H9 (cell line): Measurements from ENCODE around the gene RRP12. TPM values are rescaled to one million over a fixed set of nuclear protein-coding genes. Genes with fewer than 3 reads are reported as not detected.

Source experiments
- DNase-seq: peaks from one replicate; pipeline ENCODE4 v3.0.0-alpha.2; 2017
- H2AFZ ChIP-seq: one replicate; pipeline ENCODE4 v1.6.1; 2013; ENCODE audit warnings: mild to moderate bottlenecking, low read length, control low read depth, moderate library complexity
- H2AK5ac ChIP-seq: 2 replicates; pipeline ENCODE4 v1.6.1; 2013; ENCODE audit warnings: low read length, control low read depth, mixed read lengths; ENCODE audit not compliant: insufficient read length
- H2BK120ac ChIP-seq: one replicate; pipeline ENCODE4 v1.6.1; 2013; ENCODE audit warnings: low read depth, mild to moderate bottlenecking, low read length, control low read depth, inconsistent platforms; ENCODE audit not compliant: poor library complexity, severe bottlenecking
- H2BK12ac ChIP-seq: 2 replicates; pipeline ENCODE4 v1.6.1; 2013; ENCODE audit warnings: low read length, control low read depth, mixed read lengths, low read depth; ENCODE audit not compliant: insufficient read length
- H2BK15ac ChIP-seq: 2 replicates; pipeline ENCODE4 v1.6.1; 2013; ENCODE audit warnings: low read depth, low read length, control low read depth
- H2BK20ac ChIP-seq: one replicate; pipeline ENCODE4 v1.6.1; 2013; ENCODE audit warnings: low read depth, mild to moderate bottlenecking, low read length, control low read depth, inconsistent platforms; ENCODE audit not compliant: poor library complexity, severe bottlenecking
- H2BK5ac ChIP-seq: 2 replicates; pipeline ENCODE4 v1.6.1; 2013; ENCODE audit warnings: low read length, control low read depth, mixed read lengths; ENCODE audit not compliant: insufficient read length
- H3K14ac ChIP-seq: 2 replicates; pipeline ENCODE4 v1.6.1; 2013; ENCODE audit warnings: low read length, control low read depth; ENCODE audit not compliant: insufficient read depth
- H3K18ac ChIP-seq: 2 replicates; pipeline ENCODE4 v1.6.1; 2013; ENCODE audit warnings: low read depth, mild to moderate bottlenecking, mixed read lengths, low read length, control low read depth; ENCODE audit not compliant: insufficient read length
- H3K23ac ChIP-seq: 2 replicates; pipeline ENCODE4 v1.6.1; 2013; ENCODE audit warnings: low read length, control low read depth, mixed read lengths, low read depth; ENCODE audit not compliant: insufficient read length
- H3K23me2 ChIP-seq: 2 replicates; pipeline ENCODE4 v1.6.1; 2013; ENCODE audit warnings: low read depth, mild to moderate bottlenecking, mixed read lengths, low read length, control low read depth; ENCODE audit not compliant: insufficient read length, poor library complexity, severe bottlenecking
- H3K27ac ChIP-seq: 2 replicates; pipeline ENCODE4 v1.5.1; 2013; ENCODE audit warnings: low read length, control low read depth, mixed read lengths, low read depth; ENCODE audit not compliant: insufficient read length
- H3K27me3 ChIP-seq: 2 replicates; pipeline ENCODE4 v1.6.1; 2013; ENCODE audit warnings: low read length, control low read depth, inconsistent platforms; ENCODE audit not compliant: insufficient read depth
- H3K4ac ChIP-seq: 2 replicates; pipeline ENCODE4 v1.6.1; 2013; ENCODE audit warnings: low read depth, mild to moderate bottlenecking, control low read depth, inconsistent platforms, low read length, moderate library complexity
- H3K4me1 ChIP-seq: 2 replicates; pipeline ENCODE4 v1.6.1; 2013; ENCODE audit warnings: low read length, control low read depth, inconsistent platforms; ENCODE audit not compliant: insufficient read depth
- H3K4me2 ChIP-seq: 2 replicates; pipeline ENCODE4 v1.6.1; 2013; ENCODE audit warnings: low read length, control low read depth, mixed read lengths; ENCODE audit not compliant: insufficient read length, insufficient read depth
- H3K56ac ChIP-seq: 2 replicates; pipeline ENCODE4 v1.6.1; 2013; ENCODE audit warnings: low read depth, mild to moderate bottlenecking, mixed read lengths, low read length, control low read depth; ENCODE audit not compliant: insufficient read length
- H3K79me1 ChIP-seq: 2 replicates; pipeline ENCODE4 v1.6.1; 2013; ENCODE audit warnings: low read depth, mild to moderate bottlenecking, moderate library complexity, low read length, control low read depth, inconsistent platforms; ENCODE audit not compliant: insufficient read depth, poor library complexity, severe bottlenecking
- H3K79me2 ChIP-seq: 2 replicates; pipeline ENCODE4 v1.6.1; 2013; ENCODE audit warnings: low read length, control low read depth, inconsistent platforms; ENCODE audit not compliant: insufficient read depth
- H3K9ac ChIP-seq: 2 replicates; pipeline ENCODE4 v1.6.1; 2013; ENCODE audit warnings: low read length, control low read depth, mixed read lengths; ENCODE audit not compliant: insufficient read length; ENCODE audit errors: extremely low read depth
- H3K9me3 ChIP-seq: one replicate; pipeline ENCODE4 v1.6.1; 2013; ENCODE audit warnings: low read depth, low read length, inconsistent platforms; ENCODE audit not compliant: control insufficient read depth
- H3T11ph ChIP-seq: one replicate; pipeline ENCODE4 v1.6.1; 2013; ENCODE audit warnings: mild to moderate bottlenecking, low read length, control low read depth, inconsistent platforms
- H4K20me1 ChIP-seq: one replicate; pipeline ENCODE4 v1.6.1; 2013; ENCODE audit not compliant: control insufficient read depth, insufficient read length, insufficient read depth
- H4K5ac ChIP-seq: 2 replicates; pipeline ENCODE4 v1.6.1; 2013; ENCODE audit warnings: low read depth, mild to moderate bottlenecking, mixed read lengths, low read length, control low read depth; ENCODE audit not compliant: insufficient read length
- H4K8ac ChIP-seq: replicated peaks from 2 replicates; pipeline ENCODE4 v1.6.1; 2013; ENCODE audit warnings: low read length, control low read depth, mixed read lengths, low read depth; ENCODE audit not compliant: insufficient read length
- H4K91ac ChIP-seq: 2 replicates; pipeline ENCODE4 v1.6.1; 2013; ENCODE audit warnings: low read depth, mild to moderate bottlenecking, moderate library complexity, mixed read lengths, low read length, control low read depth; ENCODE audit not compliant: insufficient read length
- H3K27ac Mint-ChIP-seq, 3 experiments: 2 replicates in 2 of 3; 3 replicates in 1 of 3; pipeline ENCODE4 v1.8.0; 2020 to 2021; ENCODE audit warnings: mixed read lengths in 3 of 3, mild to moderate bottlenecking in 1 of 3, moderate library complexity in 1 of 3
- H3K27me3 Mint-ChIP-seq: 2 replicates; pipeline ENCODE4 v1.8.0; 2021; ENCODE audit warnings: low read depth, mild to moderate bottlenecking, moderate library complexity, mixed read lengths
- H3K36me3 Mint-ChIP-seq, 3 experiments: 2 replicates in 2 of 3; 3 replicates in 1 of 3; pipeline ENCODE4 v1.8.0; 2020 to 2021; ENCODE audit warnings: low read depth in 3 of 3, mixed read lengths in 3 of 3; ENCODE audit not compliant: insufficient read depth in 1 of 3
- H3K4me1 Mint-ChIP-seq, 2 experiments: 2 replicates each; pipeline ENCODE4 v1.8.0; 2020; ENCODE audit warnings: mixed read lengths in 2 of 2
- H3K4me3 Mint-ChIP-seq, 2 experiments: 2 replicates in 1 of 2; 3 replicates in 1 of 2; pipeline ENCODE4 v1.8.0; 2020 to 2021; ENCODE audit warnings: mild to moderate bottlenecking in 2 of 2, mixed read lengths in 2 of 2, moderate library complexity in 1 of 2
- H3K9me3 Mint-ChIP-seq, 2 experiments: 2 replicates in 1 of 2; 3 replicates in 1 of 2; pipeline ENCODE4 v1.8.0; 2020; ENCODE audit warnings: mild to moderate bottlenecking in 2 of 2, mixed read lengths in 2 of 2, moderate library complexity in 1 of 2
- WGBS: extraction: QIAGEN DNeasy Blood & Tissue Kit; methylation state at CpG from one replicate; pipeline ENCODE4 v1.1.7; 2013; ENCODE audit warnings: missing lambda C conversion rate, low lambda C conversion rate, mixed read lengths; ENCODE audit not compliant: insufficient read length; ENCODE audit errors: extremely low coverage; 5-methylcytosine and 5-hydroxymethylcytosine counted together
- total RNA-seq: library from RNA; stranded (reverse); gene quantifications from 2 replicates; pipeline ENCODE4 v1.2.1, GENCODE V29; 2021
- TF ChIP-seq, protein P1 (sequence below): fragments of 200-600 bp; sonication (generic); conservative IDR thresholded peaks from 3 replicates; pipeline ENCODE4 v1.8.0; 2021; ENCODE audit warnings: antibody characterized with exemption, mild to moderate bottlenecking

Gene RRP12
- total RNA-seq, 1 experiment from 2014 or later, result 71.6 TPM

DNA sequence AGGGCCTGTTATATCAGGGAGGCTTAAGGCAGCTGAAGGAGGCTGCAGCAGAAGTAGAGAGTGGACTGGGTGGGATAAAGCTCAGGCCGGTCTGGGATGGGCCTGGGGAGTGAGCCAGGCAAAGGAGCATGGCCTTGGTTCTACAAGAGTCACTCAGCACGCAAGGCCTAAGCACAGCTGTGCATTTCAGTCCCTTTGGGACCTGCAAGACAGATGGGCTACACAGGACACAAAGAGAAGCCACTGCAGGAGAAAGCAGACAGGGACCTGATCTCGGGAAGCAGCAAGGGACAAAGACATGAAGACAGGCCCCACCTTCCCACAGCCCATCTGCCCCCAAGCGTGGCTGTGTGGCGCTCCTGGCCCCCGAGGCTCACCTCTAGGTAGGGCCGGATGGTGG, 29.4 kb downstream of the RRP12 start:
- Histone ChIP-seq H4K91ac (no peak overlapping the region), H3K27ac (no peak overlapping the region), H3K14ac (no peak overlapping the region), H2BK120ac (no peak overlapping the region), H3T11ph (no peak overlapping the region), H2BK20ac (no peak overlapping the region), H3K4me1 (no peaks in the 10 kb centered on the region), H4K5ac (no peak overlapping the region), H2AFZ (no peak overlapping the region), H3K9me3 (no peaks in the 10 kb centered on the region), H3K23me2 (no peaks in the 10 kb centered on the region), H2BK12ac (no peak overlapping the region), H3K9ac (no peak overlapping the region), H3K4me2 (no peak overlapping the region), H3K18ac (no peak overlapping the region), H4K8ac (no peak overlapping the region), H3K79me2 (no peaks in the 10 kb centered on the region), H3K23ac (no peak overlapping the region), H3K79me1 (no peaks in the 10 kb centered on the region), H3K56ac (no peak overlapping the region), H4K20me1 (no peaks in the 10 kb centered on the region), H2BK5ac (no peak overlapping the region), H3K4ac (no peak overlapping the region), H2BK15ac (no peak overlapping the region), H3K27me3 (no peaks in the 10 kb centered on the region), H2AK5ac (no peak overlapping the region)
- Mint-ChIP-seq H3K9me3 (no peaks in the 10 kb centered on the region), H3K27ac (no peak overlapping the region), H3K36me3 (peaks cover 40 to 85% (median 72%) of the 10 kb centered on the region in 3 experiments), H3K4me1 (no peaks in the 10 kb centered on the region), H3K4me3 (0 out of 5 replicates have a peak overlapping the region, but pooled peaks of 1 of the 2 experiments have one; percentile 25), H3K27me3 (no peaks in the 10 kb centered on the region; the same call in 1 of the 2 replicates)
- no peak for DNase-seq
- no CpG with 5 or more reads among the region's 7 CpGs for WGBS
- TF ChIP-seq, protein P1, sequence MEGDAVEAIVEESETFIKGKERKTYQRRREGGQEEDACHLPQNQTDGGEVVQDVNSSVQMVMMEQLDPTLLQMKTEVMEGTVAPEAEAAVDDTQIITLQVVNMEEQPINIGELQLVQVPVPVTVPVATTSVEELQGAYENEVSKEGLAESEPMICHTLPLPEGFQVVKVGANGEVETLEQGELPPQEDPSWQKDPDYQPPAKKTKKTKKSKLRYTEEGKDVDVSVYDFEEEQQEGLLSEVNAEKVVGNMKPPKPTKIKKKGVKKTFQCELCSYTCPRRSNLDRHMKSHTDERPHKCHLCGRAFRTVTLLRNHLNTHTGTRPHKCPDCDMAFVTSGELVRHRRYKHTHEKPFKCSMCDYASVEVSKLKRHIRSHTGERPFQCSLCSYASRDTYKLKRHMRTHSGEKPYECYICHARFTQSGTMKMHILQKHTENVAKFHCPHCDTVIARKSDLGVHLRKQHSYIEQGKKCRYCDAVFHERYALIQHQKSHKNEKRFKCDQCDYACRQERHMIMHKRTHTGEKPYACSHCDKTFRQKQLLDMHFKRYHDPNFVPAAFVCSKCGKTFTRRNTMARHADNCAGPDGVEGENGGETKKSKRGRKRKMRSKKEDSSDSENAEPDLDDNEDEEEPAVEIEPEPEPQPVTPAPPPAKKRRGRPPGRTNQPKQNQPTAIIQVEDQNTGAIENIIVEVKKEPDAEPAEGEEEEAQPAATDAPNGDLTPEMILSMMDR, result no peak
